HUES6 (cell line): Measurements from ENCODE around the gene SLC37A2.
"Not testable (repeated sequence)": the region's sequence is repeated elsewhere in the genome, so short reads cannot be mapped to it uniquely, and the experiment has no call there.

Source experiments
- H3K27ac ChIP-seq: 2 replicates; pipeline ENCODE4 v1.7.0; 2013; ENCODE audit warnings: low read depth, mild to moderate bottlenecking, low read length, inconsistent platforms
- H3K27me3 ChIP-seq: 2 replicates; pipeline ENCODE4 v1.6.1; 2013; ENCODE audit warnings: low read length; ENCODE audit not compliant: control insufficient read depth, insufficient read depth
- H3K36me3 ChIP-seq: 2 replicates; pipeline ENCODE4 v1.6.1; 2013; ENCODE audit warnings: low read length; ENCODE audit not compliant: control insufficient read depth, insufficient read depth
- H3K4me1 ChIP-seq: 2 replicates; pipeline ENCODE4 v1.6.1; 2013; ENCODE audit warnings: low read length; ENCODE audit not compliant: control insufficient read depth, insufficient read depth
- H3K4me3 ChIP-seq: 2 replicates; pipeline ENCODE4 v1.5.1; 2013; ENCODE audit warnings: low read depth, low read length
- H3K9ac ChIP-seq: one replicate; pipeline ENCODE4 v1.6.1; 2013; ENCODE audit warnings: mild to moderate bottlenecking, low read length
- H3K9me3 ChIP-seq: 2 replicates; pipeline ENCODE4 v1.6.1; 2013; ENCODE audit warnings: low read depth, low read length; ENCODE audit not compliant: control insufficient read depth, insufficient read depth

Gene SLC37A2

DNA sequence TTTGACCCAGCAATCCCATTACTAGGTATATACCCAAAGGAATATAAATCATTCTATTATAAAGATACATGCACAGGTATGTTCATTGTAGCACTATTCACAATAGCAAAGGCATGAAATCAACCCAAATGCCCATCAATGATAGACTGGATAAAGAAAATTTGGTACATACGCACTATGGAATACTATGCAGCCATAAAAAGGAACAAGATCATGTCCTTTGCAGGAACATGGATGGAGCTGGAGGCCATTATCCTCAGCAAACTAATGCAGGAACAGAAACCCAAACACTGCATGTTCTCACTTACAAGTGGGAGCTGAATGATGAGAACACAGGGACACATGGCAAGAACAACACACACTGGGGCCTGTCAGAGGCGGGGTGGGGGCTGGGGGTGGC is 7.0 kb upstream of the SLC37A2 start:
- H3K9ac ChIP-seq, H3K36me3 ChIP-seq, H3K27ac ChIP-seq, H3K4me1 ChIP-seq, H3K9me3 ChIP-seq, H3K27me3 ChIP-seq, H3K4me3 ChIP-seq: not testable (repeated sequence)

- Histone ChIP-seq H3K4me3 (no peak overlapping the region), H3K27me3 (peaks cover 17% of the 10 kb centered on the region), H3K36me3 (no peaks in the 10 kb centered on the region), H3K9me3 (no peaks in the 10 kb centered on the region), H3K4me1 (no peaks in the 10 kb centered on the region; the same call in 1 of the 2 replicates), H3K9ac (no peak overlapping the region), H3K27ac (no peak overlapping the region)
Observed at GRCh38 chr11:125056931-125057692, 6.0 kb upstream of the SLC37A2 start.

DNA sequence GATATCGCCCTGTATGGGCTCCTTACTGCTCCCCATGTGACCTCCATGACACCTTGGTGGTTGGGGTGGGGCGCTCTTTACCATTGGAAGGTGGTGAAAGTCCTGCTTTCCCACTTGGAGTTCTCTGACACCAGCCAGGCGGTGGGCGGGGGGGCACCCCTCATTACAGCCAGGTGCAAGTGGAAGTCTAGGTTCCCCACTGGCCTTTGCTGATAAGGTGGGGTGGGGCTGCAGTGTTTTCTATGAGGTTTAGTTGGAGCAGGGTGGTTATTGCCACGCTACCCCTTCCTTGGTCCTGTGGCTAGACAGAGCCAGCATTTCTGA is 5.5 kb upstream of the SLC37A2 start:
- H3K9me3 ChIP-seq: no peaks in the 10 kb centered on the region
- no peak overlapping the region for H3K9ac ChIP-seq
- H3K27ac ChIP-seq: no peak overlapping the region
- H3K27me3 ChIP-seq: peaks cover 22% of the 10 kb centered on the region
- H3K4me1 ChIP-seq: no peaks in the 10 kb centered on the region; the same call in 1 of the 2 replicates
- H3K4me3 ChIP-seq: no peak overlapping the region
- no peaks in the 10 kb centered on the region for H3K36me3 ChIP-seq

DNA sequence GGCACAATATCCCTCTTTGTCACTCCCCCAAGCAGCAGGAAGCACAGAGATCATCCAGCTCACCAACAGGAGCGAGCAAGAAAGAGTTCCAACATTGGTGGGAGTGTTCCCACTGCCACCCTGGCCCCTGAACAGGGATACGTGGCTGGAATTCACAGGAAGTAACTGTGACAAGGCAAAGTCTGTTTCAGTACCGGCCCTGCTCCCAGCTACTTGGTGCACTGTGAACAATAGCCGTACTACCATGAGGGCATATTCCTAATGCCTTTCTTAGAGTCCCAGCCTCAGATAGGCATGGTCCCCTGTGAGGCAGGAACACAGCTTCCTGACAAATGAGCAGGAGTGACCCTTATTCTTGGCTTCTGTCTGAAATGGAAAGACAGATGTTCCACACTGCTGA is 1.8 kb upstream of the SLC37A2 start:
- Histone ChIP-seq H3K9ac (no peak overlapping the region), H3K4me1 (no peaks in the 10 kb centered on the region; the same call in 1 of the 2 replicates), H3K27ac (no peak overlapping the region), H3K9me3 (no peaks in the 10 kb centered on the region), H3K4me3 (no peak overlapping the region), H3K27me3 (peaks cover 57% of the 10 kb centered on the region), H3K36me3 (no peaks in the 10 kb centered on the region)

- H3K27me3 ChIP-seq: peaks cover 57% of the 10 kb centered on the region
Observed at GRCh38 chr11:125062218-125062930, 731 bp upstream of the SLC37A2 start.

DNA sequence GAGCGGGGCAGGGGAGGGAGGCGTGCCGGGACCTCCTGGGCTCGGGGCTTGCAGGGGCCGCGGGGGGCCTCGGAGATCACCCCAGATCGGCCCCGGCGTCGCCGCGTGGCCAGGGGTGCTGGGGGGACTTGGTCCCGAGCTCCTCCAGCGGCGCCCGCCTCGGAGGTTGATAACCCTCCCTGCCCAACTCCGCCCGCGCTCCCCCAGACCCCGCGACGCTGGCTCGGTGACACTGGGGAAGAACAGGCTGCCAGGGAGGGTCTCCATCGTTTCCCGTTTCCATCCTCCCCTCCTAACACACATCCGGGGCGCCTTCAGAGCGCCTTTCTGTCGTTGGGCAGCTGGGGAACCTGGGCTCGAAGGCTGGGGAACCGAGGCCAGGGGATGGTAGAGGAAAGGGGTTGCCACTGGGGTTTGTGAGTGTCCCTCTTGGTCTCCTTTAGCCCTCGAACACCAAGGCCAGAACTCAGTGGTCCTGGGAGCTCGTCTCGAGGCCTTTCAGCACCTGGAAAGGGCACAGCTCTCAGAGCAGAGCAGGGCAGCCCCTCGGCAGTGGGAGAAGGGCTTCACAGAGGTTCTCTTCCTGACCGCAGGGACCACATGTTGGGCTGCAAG is 431 bp downstream of the SLC37A2 start:
- Histone ChIP-seq H3K4me3 (peak overlapping the region; percentile 80), H3K9ac (peak overlapping the region; percentile 26), H3K27me3 (peaks cover 57% of the 10 kb centered on the region)

More at GRCh38 chr11:125062218-125062930, 731 bp upstream of the SLC37A2 start:
- peak overlapping the region; percentile 80 for H3K4me3 ChIP-seq
- peak overlapping the region; percentile 52 for H3K9ac ChIP-seq
- H3K4me1 ChIP-seq: no peaks in the 10 kb centered on the region; the same call in 1 of the 2 replicates
- no peaks in the 10 kb centered on the region for H3K9me3 ChIP-seq
- H3K36me3 ChIP-seq: no peaks in the 10 kb centered on the region
- no peak overlapping the region for H3K27ac ChIP-seq

GRCh38 chr11:125064070-125064469 is 965 bp downstream of the SLC37A2 start:
- Histone ChIP-seq H3K9ac (no peak overlapping the region), H3K27me3 (peaks cover 57% of the 10 kb centered on the region), H3K9me3 (no peaks in the 10 kb centered on the region), H3K27ac (no peak overlapping the region), H3K36me3 (no peaks in the 10 kb centered on the region), H3K4me3 (peak overlapping the region; percentile 80), H3K4me1 (no peaks in the 10 kb centered on the region; the same call in 1 of the 2 replicates)

More for the DNA sequence above, 431 bp downstream of the SLC37A2 start:
- Histone ChIP-seq H3K27ac (no peak overlapping the region), H3K4me1 (no peaks in the 10 kb centered on the region; the same call in 1 of the 2 replicates), H3K9me3 (no peaks in the 10 kb centered on the region), H3K36me3 (no peaks in the 10 kb centered on the region)

DNA sequence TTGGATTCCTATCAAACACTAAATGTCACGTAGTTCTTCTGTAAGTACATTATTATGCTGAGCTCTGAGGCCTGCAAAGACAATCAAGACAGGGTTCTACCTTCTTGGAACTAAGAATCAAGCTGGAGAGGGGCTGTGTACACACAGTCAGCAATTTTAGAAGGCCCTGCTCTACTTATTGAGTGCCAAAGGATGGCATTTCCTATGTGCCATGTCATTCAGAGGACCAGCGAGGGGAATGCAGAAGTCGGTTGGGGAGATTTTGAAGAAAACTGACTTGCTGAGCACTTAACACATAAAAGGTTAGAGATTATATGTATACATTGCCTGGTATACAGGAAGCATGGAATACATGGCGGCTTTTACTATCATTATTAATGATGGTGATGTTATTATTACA is 5.3 kb downstream of the SLC37A2 start:
- Histone ChIP-seq H3K27me3 (peaks cover 28% of the 10 kb centered on the region), H3K27ac (no peak overlapping the region), H3K9ac (no peak overlapping the region), H3K4me1 (peaks cover 13% of the 10 kb centered on the region), H3K36me3 (no peaks in the 10 kb centered on the region), H3K9me3 (no peaks in the 10 kb centered on the region), H3K4me3 (no peak overlapping the region)

GRCh38 chr11:125069008-125069407 is 5.9 kb downstream of the SLC37A2 start:
- H3K4me1 ChIP-seq: peaks cover 13% of the 10 kb centered on the region
- no peak overlapping the region for H3K4me3 ChIP-seq
- H3K36me3 ChIP-seq: no peaks in the 10 kb centered on the region
- no peak overlapping the region for H3K27ac ChIP-seq
- H3K9me3 ChIP-seq: no peaks in the 10 kb centered on the region
- H3K27me3 ChIP-seq: peaks cover 22% of the 10 kb centered on the region
- no peak overlapping the region for H3K9ac ChIP-seq

- no peaks in the 10 kb centered on the region for H3K36me3 ChIP-seq
- H3K4me3 ChIP-seq: no peak overlapping the region
- no peak overlapping the region for H3K9ac ChIP-seq
- no peaks in the 10 kb centered on the region for H3K9me3 ChIP-seq
- no peak overlapping the region for H3K27ac ChIP-seq
- peaks cover 13% of the 10 kb centered on the region for H3K4me1 ChIP-seq
- peaks cover 14% of the 10 kb centered on the region for H3K27me3 ChIP-seq
Observed at GRCh38 chr11:125069796-125070195, 6.7 kb downstream of the SLC37A2 start.

DNA sequence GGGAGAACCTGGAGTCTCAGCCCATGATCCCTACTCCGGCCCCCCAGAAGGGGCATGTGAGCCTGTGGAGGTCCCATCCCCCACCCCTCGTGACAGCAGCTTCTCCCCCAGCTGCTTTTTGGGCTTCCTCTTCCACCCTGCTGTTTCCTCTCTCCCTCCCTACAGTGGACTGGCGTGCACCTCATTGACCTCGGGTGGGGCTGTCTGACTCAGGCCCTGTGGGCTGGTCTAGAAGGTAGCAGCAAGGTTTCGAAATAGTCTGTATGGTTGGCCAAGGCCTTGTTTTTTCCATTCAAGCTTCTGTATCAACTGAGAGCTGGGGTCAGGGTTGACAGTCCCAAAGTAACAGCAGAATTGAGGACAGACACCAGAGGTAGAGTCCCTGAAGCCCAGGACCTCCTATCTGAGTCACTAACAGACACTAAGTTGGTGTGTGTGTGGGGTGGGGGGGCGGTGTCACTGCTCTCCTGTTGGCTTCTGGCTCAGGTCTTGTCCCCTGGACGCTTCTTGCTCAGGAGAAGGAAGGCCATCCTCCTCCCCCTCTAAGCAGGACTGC is 7.7 kb downstream of the SLC37A2 start:
- no peak overlapping the region for H3K27ac ChIP-seq
- H3K9ac ChIP-seq: no peak overlapping the region
- H3K9me3 ChIP-seq: no peaks in the 10 kb centered on the region
- peaks cover 4% of the 10 kb centered on the region for H3K27me3 ChIP-seq
- no peak overlapping the region for H3K4me3 ChIP-seq
- H3K36me3 ChIP-seq: no peaks in the 10 kb centered on the region
- H3K4me1 ChIP-seq: peaks cover 13% of the 10 kb centered on the region
